Endothelial cell of umbilical vein (primary cell): ENCODE measurements around the gene RELT. TPM values are rescaled to one million over a fixed set of nuclear protein-coding genes. Genes with fewer than 3 reads are reported as not detected.

Experiments used
- BruUV-seq: library from RNA; stranded (reverse); fragments of 400-500 nt; replicated peaks from 2 replicates; lab custom pipeline; 2021; lab: Mats Ljungman, UMichigan
- CTCF ChIA-PET: fragments of 300-600, 350-600 bp; sonication (Branson Sonifier 250); formaldehyde crosslinking; loops from one replicate; lab custom pipeline; 2021; ENCODE audit warnings: antibody characterized with exemption, inconsistent platforms; lab: Charles Lee
- POLR2A ChIA-PET: fragments of 300-600, 350-600 bp; sonication (Branson Sonifier 250); formaldehyde crosslinking; loops from one replicate; lab custom pipeline; 2021; ENCODE audit warnings: antibody characterized with exemption, inconsistent platforms; lab: Charles Lee
- DNase-seq: peaks from one replicate; pipeline ENCODE4 v3.0.0-alpha.2; 2011; ENCODE audit warnings: low read depth, low spot score
- FAIRE-seq: peaks from 2 replicates; lab custom pipeline; 2011; peaks lifted over from hg19 to GRCh38; lab: Jason Lieb, UNC
- H2AFZ ChIP-seq: 2 replicates; pipeline ENCODE4 v1.6.0; 2012; ENCODE audit warnings: low read depth, low read length, control low read depth, inconsistent platforms
- H3K27ac ChIP-seq: 2 replicates; pipeline ENCODE4 v1.5.1; 2011; ENCODE audit warnings: low read depth, mild to moderate bottlenecking, control low read depth, low read length, moderate library complexity; ENCODE audit not compliant: insufficient read depth
- H3K27me3 ChIP-seq, 2 experiments: 2 replicates each; pipeline versions ENCODE4 v1.6.0 to v1.6.1; 2011; ENCODE audit warnings: low read length in 2 of 2, mixed read lengths in 1 of 2; ENCODE audit not compliant: control insufficient read depth in 2 of 2, insufficient read depth in 2 of 2
- H3K36me3 ChIP-seq, 2 experiments: 2 replicates in 1 of 2; 3 replicates in 1 of 2; pipeline ENCODE4 v1.5.1; 2011; ENCODE audit warnings: low read length in 2 of 2, mild to moderate bottlenecking in 1 of 2, moderate library complexity in 1 of 2; ENCODE audit not compliant: control insufficient read depth in 2 of 2, insufficient read depth in 2 of 2; ENCODE audit errors: extremely low read depth in 1 of 2
- H3K4me1 ChIP-seq: 3 replicates; pipeline ENCODE4 v1.5.1; 2011; ENCODE audit warnings: mild to moderate bottlenecking, low read length; ENCODE audit not compliant: control insufficient read depth, insufficient read depth; ENCODE audit errors: extremely low read depth
- H3K4me2 ChIP-seq: 2 replicates; pipeline ENCODE4 v1.6.1; 2011; ENCODE audit warnings: low read length, control low read depth, mixed read lengths; ENCODE audit not compliant: insufficient read depth
- H3K4me3 ChIP-seq, 3 experiments: fragments of 200-600 bp in 1 of 3; sonication (generic), shearing (Covaris generic) in 1 of 3; replicated peaks in 1 of 3; 2 replicates each; pipeline ENCODE4 v1.5.1; 2011 to 2016; ENCODE audit warnings: control low read depth in 3 of 3, low read length in 3 of 3, mild to moderate bottlenecking in 2 of 3, inconsistent platforms in 1 of 3, low read depth in 1 of 3, moderate library complexity in 1 of 3; ENCODE audit not compliant: insufficient read depth in 1 of 3
- H3K79me2 ChIP-seq: 2 replicates; pipeline ENCODE4 v1.6.0; 2012; ENCODE audit warnings: low read length, inconsistent platforms; ENCODE audit not compliant: control insufficient read depth, insufficient read depth
- H3K9ac ChIP-seq: replicated peaks from 2 replicates; pipeline ENCODE3; 2011; ENCODE audit warnings: low read length, control low read depth; ENCODE audit not compliant: insufficient read depth; ENCODE audit errors: extremely low read depth
- H3K9me1 ChIP-seq: replicated peaks from 3 replicates; pipeline ENCODE4 v1.6.0; 2011; ENCODE audit warnings: mild to moderate bottlenecking, low read length; ENCODE audit not compliant: control insufficient read depth, insufficient read depth; ENCODE audit errors: extremely low read depth
- H3K9me3 ChIP-seq: replicated peaks from 2 replicates; pipeline ENCODE4 v1.5.1; 2012; ENCODE audit warnings: low read length, inconsistent platforms; ENCODE audit not compliant: control insufficient read depth, insufficient read depth
- H4K20me1 ChIP-seq: replicated peaks from 2 replicates; pipeline ENCODE3; 2011; ENCODE audit warnings: mild to moderate bottlenecking, low read length; ENCODE audit not compliant: control insufficient read depth, insufficient read depth; ENCODE audit errors: extremely low read depth
- CTCF ChIP-seq, 2 donors: IDR thresholded peaks; 1 replicate in 1 of 2; 2 replicates in 1 of 2; pipeline ENCODE4 v1.5.1; 2011; ENCODE audit warnings: low read length in 2 of 2, mild to moderate bottlenecking in 2 of 2, moderate library complexity in 2 of 2, control low read depth in 1 of 2, inconsistent platforms in 1 of 2, low read depth in 1 of 2; ENCODE audit not compliant: insufficient read depth in 1 of 2; ENCODE audit errors: extremely low read depth in 1 of 2
- EZH2 ChIP-seq: IDR thresholded peaks from 2 replicates; pipeline ENCODE4 v1.6.1; 2012; ENCODE audit warnings: borderline replicate concordance, low read depth, mild to moderate bottlenecking, moderate library complexity, low read length, inconsistent platforms; ENCODE audit not compliant: severe bottlenecking
- FOS ChIP-seq: IDR thresholded peaks from 2 replicates; pipeline ENCODE4 v1.6.1; 2011; ENCODE audit warnings: mild to moderate bottlenecking, low read length, moderate library complexity, borderline replicate concordance; ENCODE audit not compliant: insufficient read depth
- GATA2 ChIP-seq: IDR thresholded peaks from 2 replicates; pipeline ENCODE4 v1.7.0; 2011; ENCODE audit warnings: low read depth, mild to moderate bottlenecking, moderate library complexity, mixed read lengths, low read length; ENCODE audit not compliant: insufficient read length, insufficient read depth
- JUN ChIP-seq: IDR thresholded peaks from 2 replicates; pipeline ENCODE4 v1.6.1; 2011; ENCODE audit warnings: borderline replicate concordance, low read depth; ENCODE audit not compliant: insufficient read length, insufficient read depth
- MYC ChIP-seq: IDR thresholded peaks from one replicate; pipeline ENCODE4 v1.6.1; 2011; ENCODE audit warnings: mild to moderate bottlenecking, low read depth, low read length
- POLR2A ChIP-seq: IDR thresholded peaks from 2 replicates; pipeline ENCODE4 v1.6.1; 2012; ENCODE audit warnings: low read depth, mild to moderate bottlenecking, control low read depth, low read length
- POLR2AphosphoS5 ChIP-seq: IDR thresholded peaks from 2 replicates; pipeline ENCODE4 v1.6.1; 2012; ENCODE audit warnings: low read depth, mild to moderate bottlenecking, control low read depth, low read length, moderate library complexity; ENCODE audit not compliant: insufficient read depth
- dilution Hi-C: fragments of 300-500 bp; cut with MboI; formaldehyde crosslinking; loops from one replicate; pipeline ENCODE4 v1.15.0; 2019; ENCODE audit warnings: low sequenced_read_pairs; ENCODE audit not compliant: extremely low pct_ligation_motif_present
- intact Hi-C: fragments of 100-400 bp; cut with micrococcal nuclease; formaldehyde crosslinking; loops from one replicate; pipeline ENCODE4 v1.10.0; 2022
- polyA plus RNA-seq, 4 experiments: library from polyadenylated mRNA; depleted of rRNA in 3 of 4; stranded (reverse) in 3 of 4; unstranded in 1 of 4; fragments of >200 nt; gene quantifications; 2 replicates each; pipeline versions ENCODE4 v1.2.1 to v1.2.3, GENCODE V29; 2011 to 2012; ENCODE audit warnings: missing spikeins in 1 of 4
- total RNA-seq: library from RNA; stranded (reverse); gene quantifications from 2 replicates; pipeline ENCODE4 v1.2.3, GENCODE V29; 2021
- TF ChIP-seq, protein P1 (sequence below): IDR thresholded peaks from 2 replicates; pipeline ENCODE4 v1.6.1; 2011; ENCODE audit not compliant: insufficient read depth, insufficient read length

The RELT gene
- total and polyA plus RNA-seq, 2 donors (not counting 3 experiments of a cell fraction or from before 2014, with no cell fraction given): 6.7 to 13.1 TPM

DNA sequence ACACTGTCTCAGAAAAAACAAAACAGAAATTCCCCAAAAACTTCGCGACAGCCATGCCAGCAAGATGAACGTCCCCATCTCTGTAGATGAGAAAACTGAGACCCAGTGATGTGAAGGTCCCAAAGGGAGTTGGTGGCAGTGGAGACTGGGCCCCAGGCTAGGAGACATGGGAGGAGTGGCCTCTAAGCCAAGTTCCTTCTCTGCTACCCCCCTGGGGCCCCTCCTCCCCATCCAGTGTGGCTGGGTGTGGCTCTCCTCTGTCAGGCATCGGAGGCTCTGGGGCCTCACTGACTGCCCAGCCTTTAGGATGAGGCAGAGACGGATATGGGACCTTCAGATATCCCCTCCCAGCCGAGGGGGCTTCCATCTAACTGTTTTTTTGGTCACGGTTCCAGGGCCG, 9.8 kb downstream of the RELT start:
- peaks cover 25% of the 10 kb centered on the region for H3K4me1 ChIP-seq

More for the DNA sequence above, 9.8 kb downstream of the RELT start:
- H4K20me1 ChIP-seq: no peaks in the 10 kb centered on the region
- H3K79me2 ChIP-seq: peaks cover 70% of the 10 kb centered on the region
- no peak for TF ChIP-seq MYC
- no peak for TF ChIP-seq JUN
- TF ChIP-seq EZH2: no peak
- TF ChIP-seq POLR2A: no peak
- no peak for TF ChIP-seq CTCF (IDR thresholded peaks at IDR 0.05; ENCODE audit: extremely low read depth in 1 of 2, insufficient read depth in 1 of 2, low read depth in 1 of 2, low read length in 2 of 2)
- no peak for TF ChIP-seq POLR2AphosphoS5
- TF ChIP-seq FOS: no peak
- no peak for TF ChIP-seq GATA2
- TF ChIP-seq, protein P1, sequence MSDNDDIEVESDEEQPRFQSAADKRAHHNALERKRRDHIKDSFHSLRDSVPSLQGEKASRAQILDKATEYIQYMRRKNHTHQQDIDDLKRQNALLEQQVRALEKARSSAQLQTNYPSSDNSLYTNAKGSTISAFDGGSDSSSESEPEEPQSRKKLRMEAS: no peak
- no peaks in the 10 kb centered on the region for H3K9me1 ChIP-seq
- FAIRE-seq (no peak), DNase-seq (no peak)
- dilution Hi-C loops (no loop called here), intact Hi-C loops (no loop called here)
- POLR2A ChIA-PET: no interaction called here
- CTCF ChIA-PET: interaction anchor here (1.0 to 3.0 kb wide), 4 partner anchors 26 to 91 kb away, joined by 3 to 17 read pairs (median 6); no protein-coding TSS in a partner anchor
- H3K27ac ChIP-seq: no peak overlapping the region
- H3K9ac ChIP-seq: no peak overlapping the region
- no peaks in the 10 kb centered on the region for H3K27me3 ChIP-seq
- H3K36me3 ChIP-seq: no peaks in the 10 kb centered on the region
- no peak overlapping the region for H3K4me3 ChIP-seq
- no peak overlapping the region for H3K4me2 ChIP-seq
- no peak overlapping the region for H2AFZ ChIP-seq
- BruUV-seq: no TSS peak
- H3K9me3 ChIP-seq: no peaks in the 10 kb centered on the region
